ENCODE data around the gene PIGS.

PIGS gene

GRCh38 chr17:28506763-28507487, 64.4 kb downstream of the PIGS start:
- no peak for DNase-seq

- DNase-seq = no peak
These were observed 65.2 kb downstream of the PIGS start, which contains the start of gene FOXN1 for GRCh38 chr17:28505986-28506665. Gene FOXN1 (plus strand): TSS chr17:28506348. CDS start chr17:28523970, 17,622 bp downstream.

GRCh38 chr17:28503420-28503819, 67.9 kb downstream of the PIGS start:
- DNase-seq = no peak
